Hematopoietic multipotent progenitor cell treated with erythropoietin and hydrocortisone succinate and interleukin-3 and kit ligand, for 17 days (in vitro differentiated cells): ENCODE results near the gene TMX3.

Experiments used
- DNase-seq: peaks from one replicate; pipeline ENCODE4 v3.0.0-alpha.2; 2015; ENCODE audit warnings: low spot score

Gene TMX3

GRCh38 chr18:68714712-68715496 lies at the start of gene TMX3:
Gene TMX3 (minus strand): TSS chr18:68715108. CDS start chr18:68714981, 127 bp downstream.
- DNase-seq = peak; percentile 75

GRCh38 chr18:68764016-68764415 lies 49.1 kb upstream of the TMX3 start:
- no peak for DNase-seq

- DNase-seq = no peak
Measured at GRCh38 chr18:68763083-68763482, 48.2 kb upstream of the TMX3 start.

GRCh38 chr18:68759308-68759707 lies 44.4 kb upstream of the TMX3 start:
- no peak for DNase-seq

DNA sequence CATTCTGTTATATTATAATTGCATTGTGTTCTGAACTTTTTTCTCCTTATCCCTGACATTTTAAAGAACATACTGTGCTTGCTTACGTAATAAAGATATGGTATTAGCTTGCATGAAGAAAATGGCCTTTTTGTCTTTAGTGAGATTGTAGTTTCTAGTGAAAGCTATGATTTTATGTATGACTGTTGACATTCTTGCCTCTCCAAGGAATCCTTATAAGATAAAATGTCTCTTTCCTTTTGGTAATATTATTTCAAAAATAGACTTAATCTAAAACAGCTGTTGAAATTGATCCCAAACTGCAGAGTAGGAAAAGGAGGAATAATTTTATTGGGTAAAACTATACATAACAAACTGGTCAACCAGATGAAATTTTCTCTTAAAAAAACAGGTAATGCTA lies 42.2 kb upstream of the TMX3 start:
- DNase-seq = no peak

DNA sequence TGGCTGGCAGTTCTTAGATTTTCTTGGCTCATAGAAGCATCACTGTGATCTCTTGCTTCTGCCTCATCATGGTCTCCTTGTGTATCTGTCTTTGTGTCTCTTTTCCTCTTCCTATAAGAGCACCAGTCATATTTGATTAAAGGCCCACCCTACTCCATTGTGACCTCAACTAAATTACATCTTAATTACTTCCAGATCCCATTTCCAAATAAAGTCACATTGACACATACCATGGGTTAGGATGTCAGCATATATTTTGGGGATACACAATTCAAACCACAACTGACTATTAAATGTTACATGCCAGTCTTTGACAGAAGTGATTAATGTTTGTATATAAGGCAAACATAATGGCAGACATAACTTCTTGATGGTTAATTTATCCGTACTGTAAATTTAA lies 27.3 kb upstream of the TMX3 start:
- DNase-seq = no peak

DNA sequence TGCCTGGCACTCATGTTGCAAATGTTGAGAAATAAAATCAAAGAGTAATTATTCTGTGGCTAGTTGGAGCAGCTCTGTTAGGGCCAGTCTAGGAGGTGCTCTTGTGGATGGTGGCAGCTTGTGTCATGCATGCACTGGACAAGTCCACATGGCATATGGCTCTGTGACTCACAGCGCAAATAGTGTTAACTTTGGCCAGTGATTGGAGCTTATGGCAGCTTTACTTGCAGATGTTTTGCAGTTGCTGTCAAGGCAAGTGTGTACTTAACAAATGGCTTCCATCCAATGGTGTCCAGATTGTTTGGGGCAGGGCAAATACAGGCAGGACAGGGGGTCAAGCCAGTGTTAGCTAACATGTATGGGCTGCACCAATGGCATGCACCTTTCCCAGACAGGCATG lies 26.1 kb upstream of the TMX3 start:
- no peak for DNase-seq

- no peak for DNase-seq
Measured at GRCh38 chr18:68739462-68739861, 24.6 kb upstream of the TMX3 start.

DNA sequence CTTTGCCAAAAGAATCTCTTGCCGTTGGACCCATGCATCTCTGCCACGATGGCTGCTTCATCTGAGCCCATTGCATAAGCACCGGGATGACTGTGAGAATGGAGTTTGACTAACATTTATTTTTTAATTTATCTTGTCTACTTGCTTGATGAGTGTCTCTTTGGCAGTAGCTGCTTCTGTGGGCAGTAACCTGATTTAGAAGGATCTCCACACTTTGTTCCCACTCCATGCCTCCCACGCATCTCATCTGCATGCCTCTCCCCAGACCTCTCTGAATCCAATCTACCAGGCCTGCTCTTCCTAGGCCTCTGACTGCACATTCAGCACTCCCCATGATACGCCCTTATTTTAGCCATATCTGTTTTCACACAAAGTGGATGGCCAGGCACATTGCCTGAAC lies 23.7 kb upstream of the TMX3 start:
- DNase-seq = no peak

GRCh38 chr18:68735483-68736343 lies 20.8 kb upstream of the TMX3 start:
- no peak for DNase-seq

DNA sequence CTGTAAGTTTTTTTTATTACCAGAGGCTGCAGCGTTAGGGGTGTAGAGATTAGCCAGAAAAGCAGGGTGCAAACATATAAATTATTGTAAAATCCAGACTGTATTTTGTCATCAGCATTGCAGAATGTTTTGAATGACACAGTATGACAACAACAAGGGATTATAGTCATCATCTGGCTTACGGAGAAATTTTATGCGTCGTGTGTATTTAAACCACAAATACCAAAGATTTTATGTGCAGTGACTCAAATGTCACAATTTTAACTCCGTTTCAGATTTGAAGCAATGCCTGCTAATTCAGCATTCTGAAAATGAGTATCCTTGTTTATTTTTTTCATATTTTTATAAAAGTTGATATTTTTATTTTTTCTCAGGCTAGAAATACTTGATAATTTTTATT lies 19.4 kb upstream of the TMX3 start:
- DNase-seq = no peak

GRCh38 chr18:68733707-68734106 lies 18.8 kb upstream of the TMX3 start:
- no peak for DNase-seq

GRCh38 chr18:68728081-68728700 lies 13.3 kb upstream of the TMX3 start:
- DNase-seq = no peak

DNA sequence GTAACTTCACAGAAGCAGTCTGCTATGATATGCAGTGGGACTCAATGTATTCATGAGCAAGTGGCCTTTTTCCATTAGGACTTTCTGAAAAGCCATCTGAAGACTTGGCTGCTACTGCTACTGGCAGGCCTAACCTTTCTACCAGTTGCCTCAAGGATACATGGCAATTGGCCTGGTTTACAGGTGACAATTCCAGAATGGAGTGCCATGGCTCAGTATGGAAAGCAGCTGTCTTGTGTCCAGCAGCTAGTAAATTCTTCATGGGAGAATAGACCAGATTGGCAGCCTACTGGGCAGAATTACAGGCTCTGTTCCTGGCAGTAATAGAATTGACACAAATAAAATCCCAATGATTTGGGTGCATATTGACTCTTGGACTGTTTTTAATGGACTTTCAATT lies 12.6 kb upstream of the TMX3 start:
- DNase-seq = no peak

GRCh38 chr18:68725346-68725745 lies 10.4 kb upstream of the TMX3 start:
- no peak for DNase-seq

GRCh38 chr18:68724021-68724420 lies 9.1 kb upstream of the TMX3 start:
- DNase-seq = no peak

DNA sequence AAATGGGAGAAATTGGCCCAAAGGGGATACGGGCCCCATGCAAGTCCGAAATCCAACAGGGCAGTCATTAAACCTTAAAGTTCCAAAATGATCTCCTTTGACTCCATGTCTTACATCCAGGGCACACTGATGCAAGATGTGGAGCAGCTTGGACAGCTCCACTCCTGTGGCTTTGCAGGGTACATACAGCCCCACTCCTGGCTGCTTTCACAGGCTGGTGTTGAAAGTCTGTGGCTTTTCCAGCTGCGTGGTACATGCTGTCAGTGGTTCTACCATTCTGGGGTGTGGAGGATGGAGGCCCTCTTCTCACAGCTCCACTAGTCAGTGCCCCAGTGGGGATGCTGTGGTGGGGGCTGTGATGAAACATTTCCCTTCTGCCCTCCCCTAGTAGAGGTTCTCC lies 8.6 kb upstream of the TMX3 start:
- no peak for DNase-seq

- DNase-seq = no peak
Measured at GRCh38 chr18:68722821-68723220, 7.9 kb upstream of the TMX3 start.

GRCh38 chr18:68721681-68722583 lies 7.0 kb upstream of the TMX3 start:
- no peak for DNase-seq

- no peak for DNase-seq
Measured at GRCh38 chr18:68714366-68714711, 569 bp downstream of the TMX3 start.

DNA sequence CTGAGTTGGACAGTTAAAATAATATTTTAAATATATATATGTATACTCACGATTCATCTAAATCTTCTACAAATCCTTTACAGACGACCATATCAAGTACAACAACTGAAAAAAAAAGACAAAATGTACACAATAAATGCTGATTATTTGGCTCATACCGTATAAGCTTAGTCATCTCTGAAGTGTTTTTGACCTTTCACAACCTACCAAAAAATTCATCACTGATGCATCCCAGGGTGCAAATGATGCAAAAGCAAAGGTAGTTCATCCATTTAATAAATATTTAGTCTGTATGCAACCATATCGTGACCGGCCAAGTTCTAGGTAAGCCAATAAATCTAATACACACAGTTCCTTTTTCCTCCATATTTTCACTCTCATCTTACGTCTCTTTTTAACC lies 1.1 kb downstream of the TMX3 start:
- no peak for DNase-seq

GRCh38 chr18:68713131-68713530 lies 1.8 kb downstream of the TMX3 start:
- no peak for DNase-seq
